ENCODE data around the gene GRIP2.

The GRIP2 gene

GRCh38 chr3:14538451-14539088 lies 1.6 kb downstream of the GRIP2 start:
- no peak for DNase-seq

GRCh38 chr3:14537590-14538450 lies 2.3 kb downstream of the GRIP2 start:
- no peak for DNase-seq

- DNase-seq, result no peak
These were observed 3.1 kb downstream of the GRIP2 start for GRCh38 chr3:14536837-14537589.

- DNase-seq, result no peak
These were observed 3.9 kb downstream of the GRIP2 start for GRCh38 chr3:14536055-14536815.

GRCh38 chr3:14535616-14536015 lies 4.5 kb downstream of the GRIP2 start:
- no peak for DNase-seq

- DNase-seq, result no peak
These were observed 5.5 kb downstream of the GRIP2 start for GRCh38 chr3:14534516-14535191.

GRCh38 chr3:14533457-14533958 lies 6.6 kb downstream of the GRIP2 start:
- no peak for DNase-seq

GRCh38 chr3:14532691-14533456 lies 7.3 kb downstream of the GRIP2 start:
- DNase-seq, result no peak

GRCh38 chr3:14531856-14532395 lies 8.2 kb downstream of the GRIP2 start:
- DNase-seq, result no peak

- no peak for DNase-seq
These were observed 12.1 kb downstream of the GRIP2 start for GRCh38 chr3:14528081-14528480.

- no peak for DNase-seq
These were observed 14.2 kb downstream of the GRIP2 start for GRCh38 chr3:14525685-14526631.

- DNase-seq, result no peak
These were observed 15.1 kb downstream of the GRIP2 start for GRCh38 chr3:14524920-14525660.

- DNase-seq, result no peak
These were observed 15.8 kb downstream of the GRIP2 start for GRCh38 chr3:14524311-14524711.

GRCh38 chr3:14523792-14524191 lies 16.4 kb downstream of the GRIP2 start:
- DNase-seq, result no peak

GRCh38 chr3:14522768-14523167 lies 17.4 kb downstream of the GRIP2 start:
- DNase-seq, result no peak

- no peak for DNase-seq
These were observed 17.9 kb downstream of the GRIP2 start for GRCh38 chr3:14522129-14522691.

- no peak for DNase-seq
These were observed 18.5 kb downstream of the GRIP2 start for GRCh38 chr3:14521611-14522010.

- DNase-seq, result no peak
These were observed 19.2 kb downstream of the GRIP2 start for GRCh38 chr3:14520967-14521366.

GRCh38 chr3:14520149-14520548 lies 20.0 kb downstream of the GRIP2 start:
- no peak for DNase-seq
